Medulla oblongata (tissue), 1 donor: ENCODE measurements around the gene SYTL2.

Experiments used
- DNase-seq: peaks from one replicate; pipeline ENCODE4 v3.0.0-alpha.2; 2015; ENCODE audit errors: extremely low spot score

The SYTL2 gene

GRCh38 chr11:85732965-85733364 is 78.0 kb downstream of the SYTL2 start:
- DNase-seq, result no peak

- no peak for DNase-seq
Observed at GRCh38 chr11:85726381-85726780, 84.6 kb downstream of the SYTL2 start.

- DNase-seq, result no peak
Observed at GRCh38 chr11:85725510-85726258, 85.3 kb downstream of the SYTL2 start.

- DNase-seq, result no peak
Observed at GRCh38 chr11:85724748-85725465, 86.0 kb downstream of the SYTL2 start.

GRCh38 chr11:85723088-85723487 is 87.9 kb downstream of the SYTL2 start:
- DNase-seq, result no peak

GRCh38 chr11:85721191-85721590 is 89.8 kb downstream of the SYTL2 start:
- no peak for DNase-seq

GRCh38 chr11:85718991-85719807 is 91.7 kb downstream of the SYTL2 start:
- DNase-seq, result peak; percentile 65

- DNase-seq, result peak; percentile 46
Observed at GRCh38 chr11:85718126-85718943, 92.6 kb downstream of the SYTL2 start.

- peak; percentile 27 for DNase-seq
Observed at GRCh38 chr11:85717429-85717828, 93.5 kb downstream of the SYTL2 start.

- DNase-seq, result no peak
Observed at GRCh38 chr11:85712953-85713352, 98.0 kb downstream of the SYTL2 start.

- DNase-seq, result no peak
Observed at GRCh38 chr11:85710917-85711316, 100.0 kb downstream of the SYTL2 start.

GRCh38 chr11:85709941-85710702 is 100.8 kb downstream of the SYTL2 start:
- DNase-seq, result no peak

- DNase-seq, result no peak
Observed at GRCh38 chr11:85705800-85706199, 105.1 kb downstream of the SYTL2 start.

- DNase-seq, result no peak
Observed at GRCh38 chr11:85704967-85705366, 106.0 kb downstream of the SYTL2 start.

- no peak for DNase-seq
Observed at GRCh38 chr11:85699957-85700741, 110.8 kb downstream of the SYTL2 start.

- no peak for DNase-seq
Observed at GRCh38 chr11:85698195-85698594, 112.7 kb downstream of the SYTL2 start.

GRCh38 chr11:85697747-85698146 is 113.2 kb downstream of the SYTL2 start:
- DNase-seq, result no peak

- no peak for DNase-seq
Observed at GRCh38 chr11:85695546-85695945, 115.4 kb downstream of the SYTL2 start.

GRCh38 chr11:85694385-85694980 is 116.5 kb downstream of the SYTL2 start:
- DNase-seq, result peak; percentile 62
